GM18870 (cell line): ENCODE data around the gene DUOXA1.
"Not testable (repeated sequence)": the region's sequence is repeated elsewhere in the genome, so short reads cannot be mapped to it uniquely, and the experiment has no call there.

Source experiments
- ATAC-seq: cut with Tn5 transposase; IDR thresholded peaks from one replicate; pipeline ENCODE4 v1.9.1; 2021; ENCODE audit warnings: moderate library complexity; ENCODE audit not compliant: unreplicated experiment

Gene DUOXA1

GRCh38 chr15:45151998-45152828 lies 22.5 kb upstream of the DUOXA1 start:
- ATAC-seq, result no peak

DNA sequence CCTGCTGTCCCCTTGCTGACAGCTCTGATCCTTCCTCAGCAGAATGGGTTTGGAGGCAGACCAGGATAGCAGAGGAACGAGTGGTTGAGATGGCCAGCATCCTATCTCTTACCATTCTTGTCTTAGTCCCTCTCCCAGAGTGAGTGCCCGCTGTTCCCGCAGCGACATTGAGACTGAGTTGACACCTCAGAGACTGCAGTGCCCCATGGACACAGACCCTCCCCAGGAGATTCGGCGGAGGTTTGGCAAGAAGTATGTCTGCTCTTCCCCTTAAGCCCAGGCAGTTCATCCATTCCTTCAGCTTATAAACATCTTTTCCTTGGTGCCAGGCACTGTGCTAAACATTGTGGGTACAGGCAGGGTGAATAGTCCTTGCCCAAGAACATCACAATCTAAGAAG lies 21.3 kb upstream of the DUOXA1 start:
- no peak for ATAC-seq

- no peak for ATAC-seq
Observed at GRCh38 chr15:45150481-45150880, 20.8 kb upstream of the DUOXA1 start.

- no peak for ATAC-seq
Observed at GRCh38 chr15:45149060-45149459, 19.4 kb upstream of the DUOXA1 start.

- ATAC-seq, result no peak
Observed at GRCh38 chr15:45148076-45149059, 18.7 kb upstream of the DUOXA1 start.

DNA sequence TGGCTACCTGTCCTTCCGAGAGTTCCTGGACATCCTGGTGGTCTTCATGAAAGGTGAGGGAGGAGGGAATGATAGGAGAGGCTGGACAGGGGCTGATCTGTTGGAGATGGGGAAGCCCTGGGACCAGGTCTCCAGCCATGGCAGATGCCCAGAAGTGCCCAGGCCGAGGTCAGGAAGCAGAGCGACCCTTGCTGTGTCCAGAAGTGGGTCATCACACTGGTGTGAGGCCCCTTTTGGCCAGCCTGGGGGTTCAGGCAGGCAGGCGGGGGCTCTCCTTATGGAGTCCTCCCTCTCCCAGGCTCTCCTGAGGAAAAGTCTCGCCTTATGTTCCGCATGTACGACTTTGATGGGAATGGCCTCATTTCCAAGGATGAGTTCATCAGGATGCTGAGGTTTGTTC lies 17.9 kb upstream of the DUOXA1 start:
- ATAC-seq, result no peak

DNA sequence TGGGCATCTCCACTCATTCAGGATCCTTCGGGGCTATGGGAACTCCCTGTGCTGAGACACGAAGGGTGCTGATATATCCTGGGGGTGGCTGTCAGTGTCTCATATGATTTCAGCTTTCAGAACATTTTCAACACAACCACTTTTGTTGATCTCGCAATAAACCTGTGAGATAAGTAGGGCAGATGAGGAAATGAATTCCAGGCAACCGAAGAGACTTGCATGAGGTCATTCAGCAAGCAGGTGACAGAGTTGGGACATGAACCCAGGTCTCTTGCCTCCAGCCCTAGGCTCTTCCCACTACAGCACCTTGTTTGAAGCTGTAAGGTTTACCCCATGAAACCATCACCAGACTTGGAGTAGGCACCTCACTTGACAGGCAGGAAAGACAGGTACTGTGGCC lies 16.7 kb upstream of the DUOXA1 start:
- ATAC-seq, result no peak

DNA sequence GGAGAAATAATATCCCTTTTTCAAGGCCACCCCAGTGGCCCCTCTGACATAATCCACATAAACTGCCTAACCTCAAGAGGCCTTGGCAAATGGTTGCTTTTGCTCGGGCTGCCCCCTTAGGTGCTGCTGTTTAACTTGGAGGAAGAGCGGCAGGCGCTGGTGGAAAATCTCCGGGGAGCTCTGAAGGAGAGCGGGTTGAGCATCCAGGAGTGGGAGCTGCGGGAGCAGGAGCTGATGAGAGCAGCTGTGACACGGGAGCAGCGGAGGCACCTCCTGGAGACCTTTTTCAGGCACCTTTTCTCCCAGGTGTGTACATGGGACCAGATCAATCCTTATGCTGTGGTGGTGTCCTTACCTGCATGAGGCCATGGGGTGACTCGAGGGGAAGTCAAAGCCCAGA lies 15.1 kb upstream of the DUOXA1 start:
- no peak for ATAC-seq

DNA sequence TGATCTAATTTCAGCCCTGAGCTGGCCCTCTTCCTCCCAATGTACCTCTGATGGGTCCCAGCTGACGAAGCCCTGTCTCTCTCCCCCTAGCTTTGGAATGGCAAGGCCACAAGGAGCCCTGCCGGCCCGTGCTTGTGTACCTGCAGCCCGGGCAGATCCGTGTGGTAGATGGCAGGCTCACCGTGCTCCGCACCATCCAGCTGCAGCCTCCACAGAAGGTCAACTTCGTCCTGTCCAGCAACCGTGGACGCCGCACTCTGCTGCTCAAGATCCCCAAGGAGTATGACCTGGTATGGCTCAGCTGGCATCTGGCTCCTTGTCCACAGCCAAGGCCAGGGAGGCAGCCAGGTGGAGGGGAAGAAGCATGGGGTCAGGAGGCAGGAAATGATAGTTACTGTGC lies 14.3 kb upstream of the DUOXA1 start:
- ATAC-seq, result no peak

- ATAC-seq, result no peak
Observed at GRCh38 chr15:45143056-45143455, 13.4 kb upstream of the DUOXA1 start.

DNA sequence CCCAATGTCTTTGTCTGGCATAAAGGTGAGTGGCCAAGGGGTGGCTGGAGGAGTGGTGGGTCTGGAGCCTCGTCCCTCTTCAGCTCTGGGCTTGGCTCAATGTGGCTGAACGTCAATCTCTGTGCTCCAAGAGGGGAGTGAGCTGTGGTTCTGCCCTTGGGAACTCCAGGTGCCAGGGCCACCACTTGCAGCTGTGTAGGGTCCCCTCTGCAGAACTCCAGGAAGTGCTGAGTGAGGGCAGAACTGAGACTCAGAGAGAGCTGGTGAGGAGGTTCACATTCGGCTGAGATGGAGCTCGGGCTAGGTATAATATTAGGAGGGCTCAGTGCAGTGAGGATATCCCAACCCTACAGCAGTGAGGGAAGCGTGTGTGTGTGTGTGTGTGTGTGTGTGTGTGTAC lies 11.7 kb upstream of the DUOXA1 start:
- no peak for ATAC-seq

DNA sequence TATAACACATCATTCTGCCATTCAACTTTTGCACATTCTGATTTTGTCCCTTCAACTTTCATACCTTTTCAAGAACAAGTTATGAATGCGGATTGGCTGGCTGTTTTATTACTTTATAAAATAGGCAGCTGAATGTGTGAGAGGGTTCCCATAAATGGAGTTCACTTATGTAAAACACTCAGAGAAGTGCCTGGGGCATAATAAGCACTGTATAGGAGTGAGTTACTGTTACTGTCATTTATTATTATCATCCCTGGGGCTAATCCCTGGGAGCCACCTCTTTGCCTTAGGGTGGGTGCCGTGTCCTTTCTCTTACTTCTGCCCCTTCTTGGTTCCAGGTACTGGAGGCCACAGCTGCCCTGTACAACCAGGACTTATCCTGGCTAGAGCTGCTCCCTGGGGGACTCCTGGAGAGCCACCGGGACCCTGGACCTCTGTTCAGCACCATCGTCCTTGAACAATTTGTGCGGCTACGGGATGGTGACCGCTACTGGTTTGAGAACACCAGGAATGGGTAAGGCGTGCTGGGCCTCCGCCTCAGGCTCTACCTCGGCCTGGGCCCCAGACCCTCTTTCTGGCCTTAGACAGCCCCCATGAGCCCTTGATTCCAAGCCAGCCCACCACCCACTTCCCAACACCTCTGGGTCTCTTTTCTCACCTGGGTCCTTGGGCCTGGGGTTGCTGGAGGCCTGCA lies 11.0 kb upstream of the DUOXA1 start:
- ATAC-seq, result no peak

DNA sequence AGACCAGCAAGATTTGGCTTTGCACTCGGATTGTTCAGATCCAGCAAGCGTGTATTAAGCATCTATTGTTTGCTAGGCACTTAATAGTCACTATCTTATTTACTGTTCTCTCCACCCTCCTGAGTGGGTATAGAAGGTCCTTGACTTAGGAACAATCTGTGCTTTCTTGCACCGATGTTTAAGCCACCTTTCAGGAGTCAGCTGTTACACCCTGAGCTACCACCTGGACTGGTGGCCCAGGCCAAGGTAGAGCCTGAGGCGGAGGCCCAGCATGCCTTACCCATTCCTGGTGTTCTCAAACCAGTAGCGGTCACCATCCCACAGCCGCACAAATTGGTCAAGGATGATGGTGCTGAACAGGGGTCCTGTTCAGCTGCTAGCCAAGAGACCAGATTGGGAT lies 10.1 kb upstream of the DUOXA1 start:
- no peak for ATAC-seq

DNA sequence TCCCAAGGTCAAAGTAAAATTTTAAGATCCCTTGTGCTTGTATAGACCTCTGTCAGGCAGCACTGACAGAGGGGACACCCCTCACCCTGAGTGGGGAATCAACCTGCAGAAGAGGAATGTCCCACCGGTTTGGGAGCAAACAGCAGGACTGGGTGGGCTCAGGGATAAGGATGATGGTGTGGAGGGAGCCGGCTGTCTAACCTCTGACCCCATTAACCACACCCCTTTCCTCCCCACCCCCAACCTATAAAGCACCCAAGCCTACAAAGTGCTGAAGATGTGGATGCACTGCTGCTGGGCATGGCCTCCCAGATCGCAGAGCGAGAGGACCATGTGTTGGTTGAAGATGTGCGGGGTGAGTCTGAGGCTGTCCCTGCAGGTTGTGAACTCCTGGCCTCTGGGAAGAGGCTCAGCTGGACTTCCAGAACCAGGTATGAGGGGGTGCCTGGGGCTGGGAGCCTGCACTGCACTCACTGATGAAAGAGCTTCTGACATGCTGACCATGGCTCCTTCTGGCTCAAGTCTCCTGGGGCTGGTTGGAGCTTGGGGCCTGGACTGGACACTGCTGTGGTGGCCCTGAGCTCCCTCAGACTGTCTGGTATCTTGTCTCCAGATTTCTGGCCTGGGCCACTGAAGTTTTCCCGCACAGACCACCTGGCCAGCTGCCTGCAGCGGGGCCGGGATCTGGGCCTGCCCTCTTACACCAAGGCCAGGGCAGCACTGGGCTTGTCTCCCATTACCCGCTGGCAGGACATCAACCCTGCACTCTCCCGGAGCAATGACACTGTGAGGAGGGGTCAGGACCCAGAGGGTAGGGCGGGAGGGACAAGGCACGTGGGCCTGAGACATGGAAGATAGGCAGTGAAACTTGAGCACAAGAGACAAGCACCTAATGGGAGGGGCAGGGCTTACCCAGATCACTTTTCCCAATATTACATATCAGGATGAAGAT lies 9.4 kb upstream of the DUOXA1 start:
- ATAC-seq, result no peak

DNA sequence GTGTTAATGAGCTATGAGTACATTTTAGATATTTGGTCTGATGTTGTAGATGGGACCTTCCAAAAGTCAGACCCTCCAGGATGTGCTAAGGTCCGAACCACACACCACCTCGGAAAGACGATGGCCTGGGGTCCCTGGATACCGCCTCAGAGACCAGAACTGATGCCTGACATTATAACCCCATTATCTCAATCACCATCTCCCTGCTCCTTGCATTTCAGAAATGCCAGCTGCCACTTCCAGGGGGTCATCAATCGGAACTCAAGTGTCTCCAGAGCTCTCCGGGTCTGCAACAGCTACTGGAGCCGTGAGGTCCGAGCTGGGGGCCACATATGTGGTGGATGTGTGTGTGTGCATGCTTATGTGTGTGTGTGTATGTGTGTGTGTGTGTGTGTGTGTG lies 8.0 kb upstream of the DUOXA1 start:
- no peak for ATAC-seq

GRCh38 chr15:45136378-45136764 lies 6.7 kb upstream of the DUOXA1 start:
- no peak for ATAC-seq

DNA sequence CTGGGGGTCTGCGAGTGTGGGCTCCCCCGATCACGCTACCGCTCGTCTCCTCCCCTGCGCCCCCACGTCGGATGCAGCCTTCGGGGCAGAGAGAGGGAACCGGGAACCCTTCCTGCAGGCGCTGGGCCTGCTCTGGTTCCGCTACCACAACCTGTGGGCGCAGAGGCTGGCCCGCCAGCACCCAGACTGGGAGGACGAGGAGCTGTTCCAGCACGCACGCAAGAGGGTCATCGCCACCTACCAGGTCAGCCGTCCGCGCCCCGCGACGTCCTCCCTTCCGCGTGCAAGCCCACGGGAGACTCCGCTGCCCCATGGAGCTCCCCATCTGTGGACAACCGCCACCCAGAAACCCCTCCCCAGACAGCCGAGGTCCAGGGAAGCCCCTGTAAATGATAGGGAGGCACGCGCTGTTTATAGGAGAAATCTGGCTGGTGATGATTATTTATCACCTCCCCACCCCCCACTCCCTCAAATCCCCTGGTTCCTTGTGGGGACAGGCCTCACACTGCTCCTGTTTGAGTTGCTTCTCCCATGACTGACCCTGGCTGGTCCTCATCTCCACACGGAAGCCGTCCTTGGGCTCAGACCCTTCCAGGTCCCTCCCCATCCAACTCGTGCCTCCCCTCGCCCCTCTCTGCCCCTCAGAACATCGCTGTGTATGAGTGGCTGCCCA lies 6.2 kb upstream of the DUOXA1 start:
- not testable (repeated sequence) for ATAC-seq

DNA sequence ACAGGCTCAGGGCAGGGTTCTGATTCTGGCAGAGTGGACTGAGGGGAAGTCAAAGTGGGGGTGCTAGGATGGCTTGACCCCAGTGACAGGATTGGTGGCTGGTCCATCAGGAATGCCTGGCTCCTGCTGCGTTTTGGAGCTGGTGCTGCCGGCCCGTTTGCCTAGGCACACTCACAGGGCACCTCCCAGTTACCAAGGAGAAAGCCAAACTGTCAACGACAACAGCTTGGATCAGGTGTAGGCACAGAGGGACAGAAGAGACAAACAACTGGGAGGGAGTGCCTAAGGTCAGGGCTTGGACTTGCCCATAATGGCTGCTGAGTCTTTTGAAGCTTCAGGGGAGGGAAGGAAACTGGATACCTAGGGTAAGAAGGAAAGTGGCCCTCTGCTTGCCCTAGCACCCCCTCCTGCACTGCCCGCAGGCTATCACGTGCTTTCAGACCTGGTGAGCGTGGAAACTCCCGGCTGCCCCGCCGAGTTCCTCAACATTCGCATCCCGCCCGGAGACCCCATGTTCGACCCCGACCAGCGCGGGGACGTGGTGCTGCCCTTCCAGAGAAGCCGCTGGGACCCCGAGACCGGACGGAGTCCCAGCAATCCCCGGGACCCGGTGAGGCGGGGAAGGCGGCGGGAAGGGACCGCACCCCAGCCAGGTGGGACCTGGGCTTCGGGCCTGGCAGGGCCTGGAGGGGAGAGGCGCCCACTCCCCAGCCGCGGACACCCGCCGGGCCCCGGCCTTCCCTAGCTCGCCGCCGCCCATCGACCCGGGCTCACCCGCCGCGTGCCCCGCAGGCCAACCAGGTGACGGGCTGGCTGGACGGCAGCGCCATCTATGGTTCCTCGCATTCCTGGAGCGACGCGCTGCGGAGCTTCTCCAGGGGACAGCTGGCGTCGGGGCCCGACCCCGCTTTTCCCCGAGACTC lies 5.3 kb upstream of the DUOXA1 start:
- no peak for ATAC-seq

GRCh38 chr15:45134046-45134445 lies 4.4 kb upstream of the DUOXA1 start:
- ATAC-seq, result no peak
